K562 (cell line): ENCODE measurements around the gene ANKRD10. TPM values are rescaled to one million over a fixed set of nuclear protein-coding genes. Genes with fewer than 3 reads are reported as not detected.

Experiments
- ARID4B ChIP-seq: sonication (generic); formaldehyde crosslinking; IDR thresholded peaks from 2 replicates; pipeline ENCODE4 v1.8.0; 2022; ENCODE audit warnings: mild to moderate bottlenecking, missing genetic modification reagents
- CHAMP1 ChIP-seq: fragments of 450-650 bp; IDR thresholded peaks from 2 replicates; pipeline ENCODE4 v1.6.1; 2016; ENCODE audit warnings: mild to moderate bottlenecking
- EHMT2 ChIP-seq: fragments of 450-650 bp; IDR thresholded peaks from 2 replicates; pipeline ENCODE4 v1.6.1; 2018; ENCODE audit warnings: antibody characterized with exemption
- HDAC2 ChIP-seq: fragments of 450-650 bp; IDR thresholded peaks from 2 replicates; pipeline ENCODE4 v1.6.1; 2016; ENCODE audit warnings: mild to moderate bottlenecking
- NFE2L1 ChIP-seq: fragments of 450-650 bp; IDR thresholded peaks from 2 replicates; pipeline ENCODE4 v1.6.1; 2016; ENCODE audit warnings: missing genetic modification characterization, low read depth, mild to moderate bottlenecking, missing compliant biosample characterization, moderate library complexity, borderline replicate concordance
- NFIX ChIP-seq: fragments of 250-450 bp; sonication (Bioruptor Pico); IDR thresholded peaks from 2 replicates; pipeline ENCODE4 v1.4.0; 2020; ENCODE audit warnings: low read depth, mild to moderate bottlenecking, moderate library complexity
- PATZ1 ChIP-seq: fragments of 250-450 bp; sonication (Bioruptor Pico); IDR thresholded peaks from 2 replicates; pipeline ENCODE4 v1.5.0; 2020; ENCODE audit warnings: mild to moderate bottlenecking, borderline replicate concordance
- THRAP3 ChIP-seq: fragments of 450-650 bp; IDR thresholded peaks from 2 replicates; pipeline ENCODE4 v1.6.1; 2016; ENCODE audit warnings: mild to moderate bottlenecking, inconsistent platforms, borderline replicate concordance
- ZNF407 ChIP-seq: fragments of 450-650 bp; IDR thresholded peaks from 2 replicates; pipeline ENCODE4 v1.6.1; 2016; ENCODE audit warnings: low read depth
- polyA plus RNA-seq, 8 experiments: library from polyadenylated mRNA; depleted of rRNA in 4 of 8; stranded (reverse) in 5 of 8; unstranded in 3 of 8; fragments of >200 nt; fragmentation: Nextera tagmentation in 2 of 8; fragmentation: Illumina TruSeq in 1 of 8; extraction: Ambion mirVana in 2 of 8; extraction: Trizol in 1 of 8; gene quantifications; 2 replicates each; pipeline versions ENCODE4 v1.2.1 to v1.2.3, GENCODE V29; 2011 to 2014; ENCODE audit warnings: inconsistent platforms in 1 of 8, missing spikeins in 1 of 8
- total RNA-seq, 7 experiments: library from RNA; depleted of rRNA in 6 of 7; stranded (reverse); fragments of >200 nt in 6 of 7; fragmentation: Illumina TruSeq in 2 of 7; extraction: Trizol in 2 of 7; gene quantifications; 2 replicates each; pipeline versions ENCODE4 v1.2.1 to v1.2.3, GENCODE V29; 2011 to 2021; ENCODE audit warnings: low replicate concordance in 1 of 7

The ANKRD10 gene
- total and polyA plus RNA-seq, 9 of the 15 experiments (the other 6 are each of a cell fraction or from before 2014, with no cell fraction given), result 21.7 to 183 (median 45.0) TPM

- no peak for TF ChIP-seq HDAC2
- TF ChIP-seq ARID4B (CRISPR knock-in tag), result no peak
- no peak for TF ChIP-seq PATZ1 (CRISPR knock-in tag)
- no peak for TF ChIP-seq CHAMP1
- TF ChIP-seq NFE2L1 (tag), result no peak
- no peak for TF ChIP-seq ZNF407
- TF ChIP-seq THRAP3, result no peak
- TF ChIP-seq EHMT2, result no peak
- no peak for TF ChIP-seq NFIX (CRISPR knock-in tag)
Observed at GRCh38 chr13:110914331-110915056, 375 bp downstream of the ANKRD10 start (continued).
